CD4-positive, alpha-beta T cell treated with Interferon gamma for 1 hour (primary cell): Measurements from ENCODE around the gene GPC4.

Experiments used
- DNase-seq: peaks from one replicate; pipeline ENCODE4 v3.0.0-alpha.2; 2020

GPC4 gene

DNA sequence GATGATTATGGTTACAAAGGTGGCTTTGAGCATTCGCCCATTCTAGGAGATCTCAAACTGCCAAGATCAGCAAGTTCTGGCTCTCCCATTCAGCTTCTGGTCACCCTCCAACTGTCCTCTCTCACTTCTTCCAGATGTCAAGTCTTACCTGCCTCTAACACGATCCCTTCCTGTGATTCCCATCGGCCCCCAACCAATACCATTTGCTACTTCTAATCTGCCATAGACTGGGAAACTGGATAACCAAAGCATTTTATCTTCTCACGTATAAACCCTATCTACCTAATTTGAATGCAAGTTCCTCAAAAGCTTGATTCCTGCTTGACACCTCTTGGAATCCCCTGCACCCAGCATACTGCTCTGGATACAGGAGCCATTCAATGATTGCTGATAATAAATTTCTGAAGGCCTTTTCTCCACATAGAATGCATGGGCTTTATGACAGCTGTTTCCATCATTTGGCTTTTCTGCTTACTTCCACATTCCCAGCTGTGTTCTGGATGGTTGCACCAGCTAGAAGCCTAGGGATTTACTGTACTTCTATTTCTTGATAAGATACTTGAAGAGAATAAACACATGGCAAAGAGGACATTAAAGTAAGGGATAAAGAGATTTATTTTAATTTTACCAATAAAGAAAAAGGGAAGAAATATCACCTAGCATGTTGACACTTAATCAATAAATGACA is 9.6 kb downstream of the GPC4 start:
- no peak for DNase-seq

GRCh38 chrX:133403984-133404383 is 11.3 kb downstream of the GPC4 start:
- no peak for DNase-seq

DNA sequence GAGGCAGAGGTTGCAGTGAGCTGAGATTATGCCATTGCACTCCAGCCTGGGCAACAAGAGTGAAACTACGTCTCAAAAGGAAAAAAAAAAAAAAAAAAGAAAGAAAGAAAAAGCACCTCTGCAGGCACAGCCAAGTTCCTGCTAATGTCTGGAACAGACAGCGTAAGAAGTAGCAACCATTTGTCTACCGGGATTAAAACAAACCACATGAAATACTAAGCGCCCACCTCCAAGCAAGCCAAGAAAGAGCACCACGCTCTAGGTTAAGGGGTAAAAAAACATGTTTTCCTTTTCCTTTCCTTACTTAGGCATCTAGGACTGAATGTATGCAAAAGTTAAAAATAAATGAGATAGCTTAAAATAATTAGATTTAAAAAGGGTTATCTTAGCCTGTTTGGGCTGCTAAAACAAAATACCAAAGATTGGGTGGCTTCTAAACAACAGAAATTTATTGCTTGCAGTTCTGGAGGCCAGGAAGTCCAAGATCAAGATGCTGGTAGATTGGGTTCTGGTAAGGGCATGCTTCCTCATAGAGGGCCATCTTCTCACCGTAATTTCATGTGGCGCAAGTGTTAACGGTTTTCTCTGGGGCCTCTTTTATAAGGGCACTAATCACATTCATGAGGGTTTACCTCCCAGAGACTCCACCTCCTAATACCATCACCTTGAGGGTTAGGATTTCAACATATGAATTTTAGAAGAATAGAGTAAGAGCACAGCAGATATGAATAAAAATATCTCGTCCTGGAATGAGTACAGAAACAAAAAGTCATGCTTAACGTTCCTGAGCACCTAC is 12.3 kb downstream of the GPC4 start:
- no peak for DNase-seq

GRCh38 chrX:133402042-133402453 is 13.2 kb downstream of the GPC4 start:
- no peak for DNase-seq

GRCh38 chrX:133401536-133401935 is 13.8 kb downstream of the GPC4 start:
- no peak for DNase-seq

GRCh38 chrX:133399411-133399810 is 15.9 kb downstream of the GPC4 start:
- no peak for DNase-seq

GRCh38 chrX:133394765-133395164 is 20.5 kb downstream of the GPC4 start:
- no peak for DNase-seq

DNA sequence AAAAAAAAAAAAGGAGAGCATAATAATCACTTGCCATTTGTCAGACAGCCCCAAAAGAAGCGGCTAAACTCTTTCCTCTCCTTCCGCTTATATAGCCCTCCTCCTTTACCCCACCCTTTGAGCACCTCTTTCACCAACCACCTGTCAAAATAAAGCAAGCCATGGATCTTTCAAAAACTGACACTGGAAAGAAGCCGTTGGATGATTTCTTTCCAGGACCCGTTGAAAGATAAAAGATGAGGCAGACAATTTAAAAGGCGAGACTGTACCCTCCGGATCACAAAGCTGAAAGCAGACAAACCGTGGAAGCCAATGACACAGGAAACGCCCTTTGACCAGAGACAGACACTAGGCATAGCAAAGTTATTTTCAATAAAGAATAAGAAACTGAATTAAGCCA is 22.6 kb downstream of the GPC4 start:
- no peak for DNase-seq

DNA sequence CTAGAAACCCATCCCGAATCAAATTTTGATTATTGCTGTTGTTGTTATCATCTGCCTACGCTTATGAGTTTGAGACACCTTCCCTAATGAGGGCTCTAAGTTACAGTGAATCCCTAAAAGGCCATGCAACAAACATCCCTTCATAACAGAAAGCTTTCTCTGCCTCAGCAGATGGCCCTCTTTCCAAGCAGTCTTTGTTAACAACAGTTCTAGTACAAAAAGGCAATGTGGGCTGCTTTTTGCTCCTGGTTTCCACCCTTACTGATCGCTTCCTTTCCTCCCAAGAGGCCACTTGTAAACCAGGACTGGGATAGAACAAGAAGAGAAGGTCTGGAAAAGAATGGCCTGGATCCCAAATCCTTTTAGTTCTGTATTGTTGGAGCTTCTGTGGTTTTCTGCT is 24.2 kb downstream of the GPC4 start:
- no peak for DNase-seq

DNA sequence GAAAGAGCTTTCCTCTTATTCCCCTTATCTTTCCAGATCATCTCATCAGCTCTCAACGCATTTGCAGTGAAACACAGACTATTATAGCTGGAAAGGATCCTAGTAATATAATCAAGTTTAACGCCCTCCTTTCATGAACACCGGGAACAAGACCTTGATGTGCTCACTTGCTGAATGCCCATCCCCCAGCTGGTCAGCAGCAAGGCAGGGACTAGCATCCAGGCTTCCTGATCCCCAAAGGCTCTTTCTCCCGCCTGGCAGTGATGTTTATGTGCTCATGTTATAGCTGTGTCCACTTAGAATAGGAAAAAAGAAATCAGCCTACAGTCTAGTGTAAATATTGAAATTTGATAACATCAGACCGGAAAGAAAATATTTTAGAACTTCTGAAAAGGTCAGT is 24.6 kb downstream of the GPC4 start:
- no peak for DNase-seq

- no peak for DNase-seq
Observed at GRCh38 chrX:133389975-133390374, 25.3 kb downstream of the GPC4 start.

DNA sequence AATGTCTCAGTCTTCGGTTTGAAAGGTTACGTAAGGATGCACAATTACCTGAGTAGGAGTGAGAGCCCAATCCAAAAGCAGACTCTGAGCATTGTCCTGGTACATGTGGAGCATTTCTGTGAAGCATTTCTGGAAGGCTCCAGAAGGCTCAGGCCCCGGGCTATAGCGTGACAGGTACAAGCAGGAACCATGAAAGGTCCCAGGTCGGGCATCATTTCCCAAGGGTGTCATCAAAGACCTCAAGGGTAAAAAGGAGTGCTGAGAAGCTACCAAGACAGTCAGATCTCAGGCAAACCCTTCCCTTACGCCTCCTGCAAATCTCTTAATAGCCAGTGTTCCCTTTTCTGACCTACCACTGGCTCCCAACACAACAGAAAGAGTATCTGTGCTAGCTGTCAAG is 30.8 kb downstream of the GPC4 start:
- DNase-seq, result no peak

- no peak for DNase-seq
Observed at GRCh38 chrX:133380711-133381619, 34.3 kb downstream of the GPC4 start.

- no peak for DNase-seq
Observed at GRCh38 chrX:133376422-133376821, 38.9 kb downstream of the GPC4 start.

GRCh38 chrX:133375615-133376340 is 39.5 kb downstream of the GPC4 start:
- DNase-seq, result no peak

DNA sequence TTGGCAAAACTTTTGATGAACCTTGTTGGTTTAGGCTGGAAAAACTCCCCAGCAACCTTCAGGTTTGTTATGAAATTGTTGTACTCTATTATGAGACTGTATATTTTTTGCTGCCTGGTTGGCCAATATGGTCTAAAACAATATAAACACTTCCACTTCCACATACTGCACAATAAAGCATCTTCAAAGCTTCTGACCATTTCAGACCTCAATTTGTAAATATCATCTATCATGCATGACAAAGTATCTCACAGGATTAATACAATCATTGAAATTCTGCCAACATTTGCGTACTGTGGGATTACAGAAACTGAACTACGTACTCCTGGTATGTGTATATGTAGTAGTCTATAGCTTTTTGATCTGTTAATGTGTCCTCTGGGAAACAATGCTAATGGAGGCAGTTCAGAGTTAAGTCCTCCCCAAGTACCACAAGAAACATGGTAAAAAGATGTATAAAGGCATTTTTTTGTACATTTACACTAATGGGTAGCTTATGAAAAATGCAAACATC is 40.4 kb downstream of the GPC4 start:
- DNase-seq, result no peak

- no peak for DNase-seq
Observed at GRCh38 chrX:133373386-133374079, 41.8 kb downstream of the GPC4 start.

- DNase-seq, result no peak
Observed at GRCh38 chrX:133370696-133371275, 44.5 kb downstream of the GPC4 start.

- no peak for DNase-seq
Observed at GRCh38 chrX:133369065-133369464, 46.2 kb downstream of the GPC4 start.

GRCh38 chrX:133366735-133367134 is 48.6 kb downstream of the GPC4 start:
- no peak for DNase-seq

DNA sequence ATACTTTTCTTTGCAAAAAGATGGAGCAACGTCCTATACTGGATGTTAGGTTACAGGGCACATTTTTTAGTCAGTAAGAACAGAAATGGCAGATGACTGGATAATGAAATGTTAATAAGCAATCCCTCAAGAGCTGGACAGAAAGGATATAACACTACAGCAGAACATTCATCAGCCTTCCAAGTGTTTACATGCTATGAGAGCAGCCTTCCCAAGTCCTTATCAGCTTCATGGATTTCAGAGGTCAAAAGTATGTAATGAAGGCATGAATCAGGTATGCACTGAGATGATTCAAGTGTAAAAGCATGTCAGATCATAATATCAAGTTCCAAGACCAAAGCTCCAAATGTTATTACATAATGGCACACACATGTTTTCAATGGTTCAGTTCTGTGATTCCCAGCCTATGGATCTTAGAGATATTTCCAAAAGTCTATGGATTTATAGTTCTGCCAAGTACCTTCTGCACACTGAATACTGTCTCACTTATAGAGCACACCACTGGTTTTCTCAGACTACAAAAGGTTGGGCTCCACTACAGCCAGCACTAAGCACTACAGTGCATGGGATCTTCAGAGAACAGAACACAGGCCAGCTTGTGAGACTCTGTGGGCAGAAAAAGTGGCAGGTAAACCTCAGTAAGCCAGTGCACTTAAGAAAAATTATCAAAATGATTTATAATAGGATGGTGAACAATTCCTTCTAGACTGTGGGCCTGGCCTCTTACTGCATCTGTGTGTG is 49.2 kb downstream of the GPC4 start:
- DNase-seq, result no peak
